KMS-11 (cell line): ENCODE results near the gene CRKL.

Experiments used
- H2AFZ ChIP-seq: fragments of 200-600 bp; sonication (generic); 2 replicates; pipeline ENCODE4 v1.6.1; 2016; ENCODE audit warnings: antibody characterized with exemption, mixed run types, low read depth
- H3K27ac ChIP-seq: fragments of 200-600 bp; sonication (generic); 2 replicates; pipeline ENCODE4 v1.6.1; 2016; ENCODE audit warnings: mild to moderate bottlenecking, mixed run types
- H3K27me3 ChIP-seq: fragments of 200-600 bp; sonication (generic); 2 replicates; pipeline ENCODE4 v1.6.1; 2017; ENCODE audit warnings: mild to moderate bottlenecking, low read depth, mixed run types, moderate library complexity; ENCODE audit not compliant: insufficient read depth
- H3K36me3 ChIP-seq: fragments of 200-600 bp; sonication (generic); 2 replicates; pipeline ENCODE4 v1.6.1; 2017; ENCODE audit warnings: mild to moderate bottlenecking, mixed run types; ENCODE audit not compliant: insufficient read depth
- H3K4me1 ChIP-seq: fragments of 200-600 bp; sonication (generic); 2 replicates; pipeline ENCODE4 v1.6.1; 2016; ENCODE audit warnings: mild to moderate bottlenecking, low read depth, mixed run types; ENCODE audit not compliant: poor library complexity, severe bottlenecking
- H3K4me2 ChIP-seq: fragments of 200-600 bp; sonication (generic); 2 replicates; pipeline ENCODE4 v1.7.0; 2016; ENCODE audit warnings: mild to moderate bottlenecking, mixed run types
- H3K4me3 ChIP-seq: fragments of 200-600 bp; sonication (generic); IDR thresholded peaks from 2 replicates; pipeline ENCODE4 v1.6.1; 2017; ENCODE audit warnings: low read depth, low read length, mixed read lengths; ENCODE audit not compliant: insufficient read depth
- H3K79me2 ChIP-seq: fragments of 200-600 bp; sonication (generic); 2 replicates; pipeline ENCODE4 v1.6.1; 2016; ENCODE audit warnings: low read depth, mixed run types; ENCODE audit not compliant: insufficient read depth
- H3K9ac ChIP-seq: fragments of 200-600 bp; sonication (generic); 2 replicates; pipeline ENCODE4 v1.6.1; 2016; ENCODE audit warnings: mild to moderate bottlenecking, mixed run types
- H4K20me1 ChIP-seq: fragments of 200-600 bp; sonication (generic); 2 replicates; pipeline ENCODE4 v1.6.1; 2016; ENCODE audit warnings: mild to moderate bottlenecking, mixed run types; ENCODE audit not compliant: insufficient read depth
- CTCF ChIP-seq: fragments of 200-600 bp; sonication (generic); conservative IDR thresholded peaks from 2 replicates; pipeline ENCODE4 v1.6.1; 2017; ENCODE audit warnings: low read depth, mild to moderate bottlenecking, antibody characterized with exemption, low read length, moderate library complexity, mixed read lengths

Gene CRKL

GRCh38 chr22:20981787-20982562 lies 64.8 kb downstream of the CRKL start, which contains the start of gene LZTR1:
Gene LZTR1, plus strand, starts transcription at chr22:20982297. Its CDS starts 75 bp downstream, at chr22:20982372.
- 0 out of 2 replicates have a peak, but pooled peaks have one; percentile 48 for TF ChIP-seq CTCF
- Histone ChIP-seq H3K27ac (peak within 1 kb of the TSS; percentile 66), H3K79me2 (no peaks in the 10 kb centered on the region), H3K4me1 (peaks cover 18% of the 10 kb centered on the region), H2AFZ (peak within 1 kb of the TSS; percentile 90), H3K4me3 (no peak within 1 kb of the TSS), H3K27me3 (peaks cover 9% of the 10 kb centered on the region; the same call in 1 of the 2 replicates), H4K20me1 (no peaks in the 10 kb centered on the region), H3K36me3 (no peaks in the 10 kb centered on the region), H3K9ac (peak within 1 kb of the TSS; percentile 73), H3K4me2 (peak within 1 kb of the TSS; percentile 96)

- H2AFZ ChIP-seq = peak overlapping the region; percentile 90
- peak overlapping the region; percentile 96 for H3K4me2 ChIP-seq
- H3K27me3 ChIP-seq = peaks cover 4% of the 10 kb centered on the region; the same call in 1 of the 2 replicates
- H3K4me3 ChIP-seq = no peak overlapping the region
- no peaks in the 10 kb centered on the region for H3K79me2 ChIP-seq
- H4K20me1 ChIP-seq = no peaks in the 10 kb centered on the region
- 0 out of 2 replicates have a peak overlapping the region, but pooled peaks have one; percentile 66 for H3K27ac ChIP-seq
- H3K36me3 ChIP-seq = no peaks in the 10 kb centered on the region
- TF ChIP-seq CTCF = no peak
- H3K4me1 ChIP-seq = peaks cover 18% of the 10 kb centered on the region
- H3K9ac ChIP-seq = peak overlapping the region; percentile 73
Measured at GRCh38 chr22:20982563-20982882, 65.3 kb downstream of the CRKL start.

- peak overlapping the region; percentile 90; the same call in 1 of the 2 replicates for H2AFZ ChIP-seq
- H3K4me1 ChIP-seq = peaks cover 18% of the 10 kb centered on the region
- no peak for TF ChIP-seq CTCF
- H3K27me3 ChIP-seq = no peaks in the 10 kb centered on the region
- no peaks in the 10 kb centered on the region for H3K79me2 ChIP-seq
- H4K20me1 ChIP-seq = no peaks in the 10 kb centered on the region
- no peaks in the 10 kb centered on the region for H3K36me3 ChIP-seq
- H3K4me2 ChIP-seq = peak overlapping the region; percentile 96
- peak overlapping the region; percentile 73; the same call in 1 of the 2 replicates for H3K9ac ChIP-seq
- H3K4me3 ChIP-seq = no peak overlapping the region
- no peak overlapping the region for H3K27ac ChIP-seq
Measured at GRCh38 chr22:20983081-20983771, 66.0 kb downstream of the CRKL start.

- H4K20me1 ChIP-seq = no peaks in the 10 kb centered on the region
- no peak overlapping the region for H3K4me2 ChIP-seq
- H3K79me2 ChIP-seq = no peaks in the 10 kb centered on the region
- H3K4me1 ChIP-seq = peaks cover 17% of the 10 kb centered on the region
- TF ChIP-seq CTCF = no peak
- no peak overlapping the region for H3K27ac ChIP-seq
- H3K27me3 ChIP-seq = no peaks in the 10 kb centered on the region
- H3K4me3 ChIP-seq = no peak overlapping the region
- H2AFZ ChIP-seq = no peak overlapping the region
- no peak overlapping the region for H3K9ac ChIP-seq
- no peaks in the 10 kb centered on the region for H3K36me3 ChIP-seq
Measured at GRCh38 chr22:20985720-20986119, 68.5 kb downstream of the CRKL start.
